Measurements from ENCODE around the gene MYH14.

DNA sequence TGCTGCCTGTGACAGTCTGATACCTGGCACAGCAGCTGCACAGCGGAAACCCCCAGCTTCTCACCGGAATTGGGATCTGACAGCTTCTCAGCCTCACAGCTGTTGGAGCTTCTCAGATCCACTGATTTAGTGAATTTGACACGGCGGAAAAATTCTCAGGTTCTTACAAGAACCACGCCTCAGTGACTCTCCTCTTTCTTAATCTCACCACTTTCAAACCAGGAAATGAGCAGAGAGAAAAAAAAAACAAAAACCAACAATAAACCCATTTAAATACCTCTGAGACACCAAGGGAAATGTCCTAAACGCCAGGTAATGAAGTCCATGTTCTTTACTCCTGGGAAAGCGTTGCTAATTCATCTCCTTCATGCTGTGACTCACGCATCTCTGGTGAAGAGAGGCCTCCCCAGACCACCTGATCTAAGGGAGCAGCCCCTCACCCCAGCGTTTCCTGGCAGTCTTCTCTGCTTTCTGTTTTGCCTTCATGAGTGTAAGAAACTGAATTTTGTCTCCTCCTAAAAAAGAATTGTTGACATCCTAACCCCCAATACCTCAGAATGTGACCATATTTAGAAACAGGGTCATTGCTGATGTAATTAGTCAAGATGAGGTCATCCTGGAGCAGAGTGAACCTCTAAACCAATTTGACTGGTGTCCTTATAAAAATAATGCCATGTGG is 24.4 kb upstream of the MYH14 start:
- TF ChIP-seq, protein P1, sequence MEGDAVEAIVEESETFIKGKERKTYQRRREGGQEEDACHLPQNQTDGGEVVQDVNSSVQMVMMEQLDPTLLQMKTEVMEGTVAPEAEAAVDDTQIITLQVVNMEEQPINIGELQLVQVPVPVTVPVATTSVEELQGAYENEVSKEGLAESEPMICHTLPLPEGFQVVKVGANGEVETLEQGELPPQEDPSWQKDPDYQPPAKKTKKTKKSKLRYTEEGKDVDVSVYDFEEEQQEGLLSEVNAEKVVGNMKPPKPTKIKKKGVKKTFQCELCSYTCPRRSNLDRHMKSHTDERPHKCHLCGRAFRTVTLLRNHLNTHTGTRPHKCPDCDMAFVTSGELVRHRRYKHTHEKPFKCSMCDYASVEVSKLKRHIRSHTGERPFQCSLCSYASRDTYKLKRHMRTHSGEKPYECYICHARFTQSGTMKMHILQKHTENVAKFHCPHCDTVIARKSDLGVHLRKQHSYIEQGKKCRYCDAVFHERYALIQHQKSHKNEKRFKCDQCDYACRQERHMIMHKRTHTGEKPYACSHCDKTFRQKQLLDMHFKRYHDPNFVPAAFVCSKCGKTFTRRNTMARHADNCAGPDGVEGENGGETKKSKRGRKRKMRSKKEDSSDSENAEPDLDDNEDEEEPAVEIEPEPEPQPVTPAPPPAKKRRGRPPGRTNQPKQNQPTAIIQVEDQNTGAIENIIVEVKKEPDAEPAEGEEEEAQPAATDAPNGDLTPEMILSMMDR (IDR thresholded peaks at IDR 0.05; ENCODE audit: insufficient read depth, low read length, poor library complexity, severe bottlenecking): no peak
- TF ChIP-seq EZH2phosphoT487 (conservative IDR thresholded peaks at IDR 0.05; ENCODE audit: low read length): no peak
